ENCODE data around the gene RECK.
A peak's percentile ranks its signal among the peaks of the same experiment; 100 is the strongest.

RECK gene

GRCh38 chr9:36025746-36026145 lies 11.0 kb upstream of the RECK start:
- TF ChIP-seq CTCF (IDR thresholded peaks at IDR 0.05; ENCODE audit: low read depth, low read length, missing control alignments): no peak
- H3K4me3 ChIP-seq (replicated peaks; ENCODE audit: low read depth, low read length): no peak overlapping the region
- no peak for DNase-seq (ENCODE audit: extremely low read depth, low read depth)

GRCh38 chr9:36029202-36029601 lies 7.5 kb upstream of the RECK start:
- no peak overlapping the region for H3K4me3 ChIP-seq (replicated peaks; ENCODE audit: low read depth, low read length)
- no peak for TF ChIP-seq CTCF (IDR thresholded peaks at IDR 0.05; ENCODE audit: low read depth, low read length, missing control alignments)
- DNase-seq (ENCODE audit: extremely low read depth, low read depth): no peak

GRCh38 chr9:36029765-36030528 lies 6.8 kb upstream of the RECK start:
- TF ChIP-seq CTCF (IDR thresholded peaks at IDR 0.05; ENCODE audit: low read depth, low read length, missing control alignments): no peak
- DNase-seq (ENCODE audit: extremely low read depth, low read depth): peak; percentile 85
- H3K4me3 ChIP-seq (replicated peaks; ENCODE audit: low read depth, low read length): no peak overlapping the region

- H3K4me3 ChIP-seq (replicated peaks; ENCODE audit: low read depth, low read length): no peak overlapping the region
- no peak for DNase-seq (ENCODE audit: extremely low read depth, low read depth)
- TF ChIP-seq CTCF (IDR thresholded peaks at IDR 0.05; ENCODE audit: low read depth, low read length, missing control alignments): no peak
Measured at GRCh38 chr9:36030871-36031270, 5.8 kb upstream of the RECK start.

GRCh38 chr9:36031774-36032555 lies 4.7 kb upstream of the RECK start:
- DNase-seq (ENCODE audit: extremely low read depth, low read depth): no peak
- no peak overlapping the region for H3K4me3 ChIP-seq (replicated peaks; ENCODE audit: low read depth, low read length)
- TF ChIP-seq CTCF (IDR thresholded peaks at IDR 0.05; ENCODE audit: low read depth, low read length, missing control alignments): no peak

- no peak for DNase-seq (ENCODE audit: extremely low read depth, low read depth)
- TF ChIP-seq CTCF (IDR thresholded peaks at IDR 0.05; ENCODE audit: low read depth, low read length, missing control alignments): no peak
- H3K4me3 ChIP-seq (replicated peaks; ENCODE audit: low read depth, low read length): no peak overlapping the region
Measured at GRCh38 chr9:36033788-36034187, 2.9 kb upstream of the RECK start.
